ENCODE measurements around the gene PITX2. TPM values are rescaled to one million over a fixed set of nuclear protein-coding genes. Genes with fewer than 3 reads are reported as not detected.

PITX2 gene
- total RNA-seq, 6 donors from 2014 or later = 0.30 TPM; not detected in 5

GRCh38 chr4:110627977-110628662 is 5.2 kb upstream of the PITX2 start:
- DNase-seq (no peak), ATAC-seq (ENCODE audit: low FRiP score in 2 of 2) (no peak)
- Histone ChIP-seq H3K9me3 (peaks cover 0 to under 1% (median 0%) of the 10 kb centered on the region in 4 donors), H3K4me1 (peaks cover 15 to 22% (median 17%) of the 10 kb centered on the region in 4 donors), H3K27me3 (peaks cover 0 to 87% (median 43%) of the 10 kb centered on the region in 4 donors), H3K4me3 (no peak overlapping the region), H3K36me3 (no peaks in the 10 kb centered on the region), H3K27ac (no peak overlapping the region)
- TF ChIP-seq POLR2A (IDR thresholded peaks at IDR 0.05) (no peak), EP300 (IDR thresholded peaks at IDR 0.05) (no peak), POLR2AphosphoS5 (IDR thresholded peaks at IDR 0.05) (no peak)
- 12 to 15% methylated on average over 11 of the region's 11 CpGs for WGBS, 2 donors

GRCh38 chr4:110626532-110627153 is 3.8 kb upstream of the PITX2 start:
- Histone ChIP-seq H3K36me3 (no peaks in the 10 kb centered on the region), H3K9me3 (peaks cover 0 to 5% (median 0%) of the 10 kb centered on the region in 4 donors), H3K27me3 (peaks cover 3 to 87% (median 41%) of the 10 kb centered on the region in 4 donors), H3K4me3 (no peak overlapping the region), H3K27ac (no peak overlapping the region), H3K4me1 (peaks cover 18 to 24% (median 21%) of the 10 kb centered on the region in 4 donors)
- TF ChIP-seq POLR2AphosphoS5 (IDR thresholded peaks at IDR 0.05) = no peak
- no peak for TF ChIP-seq POLR2A (IDR thresholded peaks at IDR 0.05)
- no peak for TF ChIP-seq CTCF (IDR thresholded peaks at IDR 0.05)
- no peak for TF ChIP-seq EP300 (IDR thresholded peaks at IDR 0.05)
- no peak for DNase-seq
- ATAC-seq (ENCODE audit: low FRiP score in 2 of 2) = no peak
- 19 to 26% methylated on average over 7 to 13 of the region's 13 CpGs for WGBS, 2 donors

GRCh38 chr4:110625576-110626257 is 2.8 kb upstream of the PITX2 start:
- no peak for ATAC-seq (ENCODE audit: low FRiP score in 2 of 2)
- Histone ChIP-seq H3K4me3 (no peak overlapping the region), H3K27ac (no peak overlapping the region), H3K9me3 (peaks cover 0 to 5% (median 0%) of the 10 kb centered on the region in 4 donors), H3K36me3 (no peaks in the 10 kb centered on the region), H3K4me1 (peaks cover 23 to 25% (median 25%) of the 10 kb centered on the region in 4 donors), H3K27me3 (peaks cover 3 to 89% (median 44%) of the 10 kb centered on the region in 4 donors)
- WGBS, 2 donors = 11 to 18% methylated on average over 7 to 9 of the region's 9 CpGs
- no peak for DNase-seq
- no peak for TF ChIP-seq CTCF (IDR thresholded peaks at IDR 0.05)
- no peak for TF ChIP-seq EP300 (IDR thresholded peaks at IDR 0.05)
- no peak for TF ChIP-seq POLR2A (IDR thresholded peaks at IDR 0.05)
- TF ChIP-seq POLR2AphosphoS5 (IDR thresholded peaks at IDR 0.05) = no peak

GRCh38 chr4:110624904-110625494 is 2.1 kb upstream of the PITX2 start:
- H3K27me3 ChIP-seq = peaks cover 3 to 88% (median 42%) of the 10 kb centered on the region in 4 donors
- H3K36me3 ChIP-seq = no peaks in the 10 kb centered on the region
- ATAC-seq (ENCODE audit: low FRiP score in 2 of 2) (no peak), DNase-seq (no peak)
- H3K4me3 ChIP-seq = no peak overlapping the region
- H3K9me3 ChIP-seq = peaks cover 0 to 5% (median 0%) of the 10 kb centered on the region in 4 donors
- peaks cover 23 to 28% (median 25%) of the 10 kb centered on the region in 4 donors for H3K4me1 ChIP-seq
- TF ChIP-seq POLR2A (IDR thresholded peaks at IDR 0.05) (no peak), CTCF (IDR thresholded peaks at IDR 0.05) (no peak), EP300 (IDR thresholded peaks at IDR 0.05) (no peak), POLR2AphosphoS5 (IDR thresholded peaks at IDR 0.05) (no peak)
- no peak overlapping the region for H3K27ac ChIP-seq
- 13 to 26% methylated on average over 6 of the region's 6 CpGs for WGBS, 2 donors

- H3K27me3 ChIP-seq = peaks cover 3 to 87% (median 45%) of the 10 kb centered on the region in 4 donors
- peaks cover 0 to 5% (median 0%) of the 10 kb centered on the region in 4 donors for H3K9me3 ChIP-seq
- peaks cover 24 to 31% (median 26%) of the 10 kb centered on the region in 4 donors for H3K4me1 ChIP-seq
- 5 to 26% methylated on average over 3 of the region's 3 CpGs for WGBS, 2 donors
- ATAC-seq (ENCODE audit: low FRiP score in 2 of 2) (no peak), DNase-seq (no peak)
- no peak overlapping the region for H3K4me3 ChIP-seq
- no peak overlapping the region for H3K27ac ChIP-seq
- no peaks in the 10 kb centered on the region for H3K36me3 ChIP-seq
- TF ChIP-seq CTCF (IDR thresholded peaks at IDR 0.05) (no peak), POLR2AphosphoS5 (IDR thresholded peaks at IDR 0.05) (no peak), POLR2A (IDR thresholded peaks at IDR 0.05) (no peak), EP300 (IDR thresholded peaks at IDR 0.05) (no peak)
Measured at GRCh38 chr4:110624398-110624780, 1.5 kb upstream of the PITX2 start.

Data from upper lobe of left lung (tissue), 6 donors.